ENCODE data around the gene SLC10A3.

GRCh38 chrX:154484255-154485149 lies 5.9 kb downstream of the SLC10A3 start:
- TF ChIP-seq, protein P1, sequence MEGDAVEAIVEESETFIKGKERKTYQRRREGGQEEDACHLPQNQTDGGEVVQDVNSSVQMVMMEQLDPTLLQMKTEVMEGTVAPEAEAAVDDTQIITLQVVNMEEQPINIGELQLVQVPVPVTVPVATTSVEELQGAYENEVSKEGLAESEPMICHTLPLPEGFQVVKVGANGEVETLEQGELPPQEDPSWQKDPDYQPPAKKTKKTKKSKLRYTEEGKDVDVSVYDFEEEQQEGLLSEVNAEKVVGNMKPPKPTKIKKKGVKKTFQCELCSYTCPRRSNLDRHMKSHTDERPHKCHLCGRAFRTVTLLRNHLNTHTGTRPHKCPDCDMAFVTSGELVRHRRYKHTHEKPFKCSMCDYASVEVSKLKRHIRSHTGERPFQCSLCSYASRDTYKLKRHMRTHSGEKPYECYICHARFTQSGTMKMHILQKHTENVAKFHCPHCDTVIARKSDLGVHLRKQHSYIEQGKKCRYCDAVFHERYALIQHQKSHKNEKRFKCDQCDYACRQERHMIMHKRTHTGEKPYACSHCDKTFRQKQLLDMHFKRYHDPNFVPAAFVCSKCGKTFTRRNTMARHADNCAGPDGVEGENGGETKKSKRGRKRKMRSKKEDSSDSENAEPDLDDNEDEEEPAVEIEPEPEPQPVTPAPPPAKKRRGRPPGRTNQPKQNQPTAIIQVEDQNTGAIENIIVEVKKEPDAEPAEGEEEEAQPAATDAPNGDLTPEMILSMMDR (conservative IDR thresholded peaks at IDR 0.05; ENCODE audit: low read depth, low read length), result no peak
- TF ChIP-seq EZH2 (IDR thresholded peaks at IDR 0.05; ENCODE audit: low read length, unreplicated experiment), result no peak

Data from PC-3 (cell line).